ENCODE results near the gene MYO1D.

The MYO1D gene

GRCh38 chr17:32693194-32693897 lies 183.6 kb downstream of the MYO1D start:
- DNase-seq = no peak
- Histone ChIP-seq H3K4me1 (no peaks in the 10 kb centered on the region), H3K27ac (no peak overlapping the region), H3K9me3 (no peaks in the 10 kb centered on the region), H3K4me3 (no peak overlapping the region), H3K36me3 (peaks cover 0 to 6% (median 5%) of the 10 kb centered on the region in 3 donors), H3K27me3 (no peaks in the 10 kb centered on the region)
- intact Hi-C loops (cut with DNase I; ENCODE audit: low total_unique reads) = no loop called here
- no peak for TF ChIP-seq CTCF (IDR thresholded peaks at IDR 0.05)

- Histone ChIP-seq H3K4me3 (no peak overlapping the region), H3K27me3 (no peaks in the 10 kb centered on the region), H3K9me3 (no peaks in the 10 kb centered on the region), H3K27ac (no peak overlapping the region), H3K4me1 (no peaks in the 10 kb centered on the region), H3K36me3 (peaks cover 0 to 6% (median 5%) of the 10 kb centered on the region in 3 donors)
- no peak for TF ChIP-seq CTCF (IDR thresholded peaks at IDR 0.05)
- intact Hi-C loops (cut with DNase I; ENCODE audit: low total_unique reads) = no loop called here
- DNase-seq = no peak
Measured at GRCh38 chr17:32692179-32692578, 184.7 kb downstream of the MYO1D start.

- H3K27me3 ChIP-seq = no peaks in the 10 kb centered on the region
- no peak for TF ChIP-seq CTCF (IDR thresholded peaks at IDR 0.05)
- peaks cover 0 to 6% (median 0%) of the 10 kb centered on the region in 3 donors for H3K9me3 ChIP-seq
- peaks cover 11 to 12% (median 11%) of the 10 kb centered on the region in 3 donors for H3K36me3 ChIP-seq
- intact Hi-C loops (cut with DNase I; ENCODE audit: low total_unique reads) = no loop called here
- no peak for DNase-seq
- no peak overlapping the region for H3K27ac ChIP-seq
- H3K4me1 ChIP-seq = no peaks in the 10 kb centered on the region
- H3K4me3 ChIP-seq = no peak overlapping the region
Measured at GRCh38 chr17:32689348-32689747, 187.6 kb downstream of the MYO1D start.

GRCh38 chr17:32688221-32688620 lies 188.7 kb downstream of the MYO1D start:
- Histone ChIP-seq H3K27me3 (no peaks in the 10 kb centered on the region), H3K36me3 (peaks cover 11 to 12% (median 11%) of the 10 kb centered on the region in 3 donors), H3K9me3 (peaks cover 0 to 6% (median 0%) of the 10 kb centered on the region in 3 donors), H3K4me1 (no peaks in the 10 kb centered on the region), H3K27ac (no peak overlapping the region), H3K4me3 (no peak overlapping the region)
- no peak for TF ChIP-seq CTCF (IDR thresholded peaks at IDR 0.05)
- intact Hi-C loops (cut with DNase I; ENCODE audit: low total_unique reads) = no loop called here
- DNase-seq = no peak

GRCh38 chr17:32684087-32684958 lies 192.6 kb downstream of the MYO1D start:
- H3K27me3 ChIP-seq = no peaks in the 10 kb centered on the region
- no peak overlapping the region for H3K27ac ChIP-seq
- H3K4me3 ChIP-seq = no peak overlapping the region
- no peak for TF ChIP-seq CTCF (IDR thresholded peaks at IDR 0.05)
- H3K9me3 ChIP-seq = peaks cover 0 to 6% (median 0%) of the 10 kb centered on the region in 3 donors
- H3K36me3 ChIP-seq = peaks cover 5 to 11% (median 6%) of the 10 kb centered on the region in 3 donors
- H3K4me1 ChIP-seq = no peaks in the 10 kb centered on the region
- DNase-seq = no peak
- intact Hi-C loops (cut with DNase I; ENCODE audit: low total_unique reads) = no loop called here

All from tibial artery (tissue), 4 donors.